ENCODE results near the gene INPP4B. TPM values are rescaled to one million over a fixed set of nuclear protein-coding genes. Genes with fewer than 3 reads are reported as not detected.

The INPP4B gene
- total RNA-seq, 2 experiments from 2014 or later: 43.7 to 44.7 TPM

DNA sequence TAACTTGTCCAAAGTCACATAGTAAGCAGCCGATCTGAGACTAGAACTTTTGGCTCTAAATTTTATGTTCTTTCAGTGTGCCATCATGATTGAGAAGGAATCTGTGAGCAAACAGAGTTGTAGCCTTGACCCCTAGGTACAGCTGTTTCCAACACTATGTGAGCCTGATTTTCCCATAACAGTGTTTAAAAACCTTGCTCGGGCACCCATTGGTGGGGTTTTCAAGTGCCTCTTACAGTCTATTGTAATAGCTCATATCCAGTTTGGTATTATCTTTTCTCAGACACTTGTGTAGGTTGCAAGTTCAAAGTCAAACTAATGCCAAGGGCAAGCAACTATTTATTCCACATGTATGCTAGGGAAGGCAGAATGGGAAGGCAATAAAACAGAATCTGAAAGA is 467.9 kb downstream of the INPP4B start:
- Mint-ChIP-seq H3K4me3 (no peak overlapping the region), H3K27ac (peak overlapping the region; percentile 60), H3K27me3 (ENCODE audit: low read depth) (no peaks in the 10 kb centered on the region), H3K36me3 (ENCODE audit: low read depth) (peaks cover 15% of the 10 kb centered on the region), H3K4me1 (ENCODE audit: low read depth) (peaks cover 29% of the 10 kb centered on the region), H3K9me3 (ENCODE audit: insufficient read depth) (no peaks in the 10 kb centered on the region)
- CTCF ChIA-PET: interaction anchor here (0.9 to 3.5 kb wide), 12 partner anchors 10 to 36 kb away, joined by 3 to 18 read pairs (median 7); no protein-coding TSS in a partner anchor
- ATAC-seq (peak; percentile 31), DNase-seq (no peak)
- POLR2A ChIA-PET: interaction anchor here (2.1 kb wide), 1 partner anchor 28 kb away, joined by 6 read pairs; no protein-coding TSS in a partner anchor

DNA sequence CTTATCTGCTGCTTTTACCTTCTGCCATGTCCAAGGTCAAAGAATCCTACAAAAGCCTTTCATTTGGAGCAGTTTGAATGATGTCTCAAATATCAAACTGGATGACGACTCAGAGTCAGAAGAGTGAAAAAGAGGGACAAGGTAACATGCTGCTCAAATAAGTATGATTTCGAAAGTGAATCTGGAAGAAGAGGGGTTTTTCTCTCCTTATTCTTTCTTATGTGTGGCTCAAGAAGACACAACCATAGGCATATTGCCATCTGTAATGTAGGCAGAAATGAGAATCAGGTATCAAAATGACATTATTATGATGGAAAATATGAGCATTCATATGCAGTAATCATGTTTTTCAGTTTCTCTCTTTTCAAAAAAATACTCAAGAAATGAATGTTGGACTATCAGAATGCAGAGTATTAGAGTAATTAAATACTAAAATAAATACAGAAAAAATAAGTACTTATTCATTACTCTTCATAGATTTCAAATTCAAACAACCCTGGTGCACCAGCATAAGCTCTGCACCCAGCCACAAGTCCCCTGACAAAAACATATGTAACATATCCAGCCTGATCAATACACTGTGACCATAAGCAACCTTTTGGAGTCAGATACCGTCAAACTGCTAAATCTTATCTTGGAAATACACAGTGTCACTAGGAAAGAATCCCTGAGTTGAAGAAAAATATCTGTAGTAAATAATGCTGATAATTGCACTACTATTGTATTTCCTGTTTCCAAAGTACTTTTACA is 468.6 kb downstream of the INPP4B start:
- peaks cover 28% of the 10 kb centered on the region for H3K4me1 Mint-ChIP-seq (ENCODE audit: low read depth)

DNA sequence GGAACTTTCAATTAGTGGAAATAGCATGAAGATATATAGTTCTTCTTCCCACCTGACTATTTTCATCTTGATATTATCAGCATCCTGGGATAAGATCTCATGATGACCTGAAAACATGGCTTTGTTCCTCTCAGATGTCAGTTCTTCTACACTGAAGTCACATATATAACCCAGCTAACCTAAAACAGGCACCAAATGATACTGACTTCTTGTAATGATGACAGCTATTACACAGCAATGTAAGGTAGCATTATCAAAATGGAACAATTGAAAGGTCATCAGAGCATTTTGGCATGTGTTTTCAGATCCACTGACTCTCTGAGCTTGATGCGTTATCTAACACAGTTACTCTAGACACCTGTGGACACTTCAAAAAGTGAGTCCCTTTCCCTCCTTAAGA is 469.9 kb downstream of the INPP4B start:
- Mint-ChIP-seq H3K27me3 (ENCODE audit: low read depth) (no peaks in the 10 kb centered on the region), H3K36me3 (ENCODE audit: low read depth) (peaks cover 25% of the 10 kb centered on the region), H3K9me3 (ENCODE audit: insufficient read depth) (no peaks in the 10 kb centered on the region), H3K4me3 (no peak overlapping the region), H3K4me1 (ENCODE audit: low read depth) (peaks cover 32% of the 10 kb centered on the region), H3K27ac (no peak overlapping the region)
- ChIA-PET CTCF (interaction anchor here (0.7 to 2.1 kb wide), 2 partner anchors 11 to 20 kb away, joined by 3 to 10 read pairs; no protein-coding TSS in a partner anchor), POLR2A (interaction anchor here (0.7 kb wide), 1 partner anchor 12 kb away, joined by 3 read pairs; no protein-coding TSS in a partner anchor)
- ATAC-seq: no peak
- DNase-seq: no peak

More for the DNA sequence above, 468.6 kb downstream of the INPP4B start:
- H3K27ac Mint-ChIP-seq: peak overlapping the region; percentile 60
- ATAC-seq (peak; percentile 50), DNase-seq (no peak)
- peaks cover 15% of the 10 kb centered on the region for H3K36me3 Mint-ChIP-seq (ENCODE audit: low read depth)
- ChIA-PET POLR2A (interaction anchor here (2.1 kb wide), 1 partner anchor 29 kb away, joined by 6 read pairs; no protein-coding TSS in a partner anchor), CTCF (interaction anchor here (0.9 to 3.5 kb wide), 9 partner anchors 11 to 34 kb away, joined by 3 to 18 read pairs (median 7); no protein-coding TSS in a partner anchor)
- peak overlapping the region; percentile 7 for H3K4me3 Mint-ChIP-seq
- no peaks in the 10 kb centered on the region for H3K9me3 Mint-ChIP-seq (ENCODE audit: insufficient read depth)
- no peaks in the 10 kb centered on the region for H3K27me3 Mint-ChIP-seq (ENCODE audit: low read depth)

DNA sequence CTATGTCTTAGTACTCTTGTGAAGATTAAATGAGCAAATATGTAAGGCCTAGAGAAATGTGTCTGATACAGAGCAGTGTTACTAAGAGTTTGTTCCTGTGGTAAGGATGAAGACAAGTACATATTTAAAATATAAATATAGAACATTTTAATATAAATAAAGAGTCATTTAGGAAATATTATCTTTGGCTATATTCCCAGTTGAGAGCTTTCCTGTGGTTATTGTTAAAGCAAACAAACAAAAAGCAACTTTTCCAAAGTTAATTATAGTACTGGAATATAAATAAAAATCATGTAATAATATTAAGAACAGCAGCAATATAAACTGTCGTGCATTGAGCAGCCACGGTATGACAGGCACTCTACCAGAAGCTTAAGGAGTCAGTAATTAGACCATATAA is 472.5 kb downstream of the INPP4B start:
- DNase-seq: no peak
- H3K36me3 Mint-ChIP-seq (ENCODE audit: low read depth): peaks cover 38% of the 10 kb centered on the region
- peaks cover 37% of the 10 kb centered on the region for H3K4me1 Mint-ChIP-seq (ENCODE audit: low read depth)
- CTCF ChIA-PET: interaction anchor here (0.7 to 1.3 kb wide), 2 partner anchors 17 to 347 kb away, joined by 3 read pairs; no protein-coding TSS in a partner anchor
- no peak overlapping the region for H3K27ac Mint-ChIP-seq
- no peak for ATAC-seq
- POLR2A ChIA-PET: no interaction called here
- H3K9me3 Mint-ChIP-seq (ENCODE audit: insufficient read depth): no peaks in the 10 kb centered on the region
- no peaks in the 10 kb centered on the region for H3K27me3 Mint-ChIP-seq (ENCODE audit: low read depth)
- no peak overlapping the region for H3K4me3 Mint-ChIP-seq

DNA sequence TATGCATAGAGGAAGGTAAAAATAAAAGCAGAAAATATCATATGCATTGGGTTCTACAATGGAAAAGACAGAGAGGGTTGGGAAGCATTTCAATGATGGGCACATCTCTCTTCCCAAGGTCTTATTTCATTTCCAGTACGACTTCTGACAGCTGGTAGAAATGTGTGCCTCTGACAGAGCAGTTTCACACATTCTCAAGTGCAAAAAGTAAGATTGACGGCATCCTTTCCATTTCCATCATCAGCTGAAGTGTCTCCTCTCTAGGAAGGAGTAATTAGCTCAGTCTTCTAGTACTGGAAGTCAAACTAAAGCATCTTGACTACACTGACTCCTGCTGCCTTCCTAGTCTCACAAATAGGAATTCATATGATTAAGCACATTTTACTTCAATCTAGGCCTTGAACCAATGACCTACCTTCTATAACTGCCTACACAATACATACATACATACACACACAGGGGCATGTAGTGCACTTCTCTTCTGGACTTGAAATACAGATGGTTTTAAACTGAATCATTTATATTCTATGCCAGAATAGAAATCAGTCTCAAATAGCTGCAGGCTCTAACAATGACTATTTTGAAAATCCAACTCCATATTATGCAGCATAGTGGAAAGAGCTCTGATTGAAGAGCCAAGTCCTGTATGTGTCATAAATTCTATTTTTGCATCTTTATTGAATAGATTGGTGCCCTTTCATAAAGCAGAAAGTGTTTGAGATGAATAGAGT is 473.4 kb downstream of the INPP4B start:
- no peak overlapping the region for H3K27ac Mint-ChIP-seq
- DNase-seq (no peak), ATAC-seq (no peak)
- peaks cover 35% of the 10 kb centered on the region for H3K4me1 Mint-ChIP-seq (ENCODE audit: low read depth)
- H3K4me3 Mint-ChIP-seq: no peak overlapping the region
- POLR2A ChIA-PET: no interaction called here
- H3K9me3 Mint-ChIP-seq (ENCODE audit: insufficient read depth): no peaks in the 10 kb centered on the region
- H3K36me3 Mint-ChIP-seq (ENCODE audit: low read depth): peaks cover 36% of the 10 kb centered on the region
- CTCF ChIA-PET: interaction anchor here (0.6 to 1.0 kb wide), 3 partner anchors 16 to 348 kb away, joined by 3 read pairs; no protein-coding TSS in a partner anchor
- no peaks in the 10 kb centered on the region for H3K27me3 Mint-ChIP-seq (ENCODE audit: low read depth)

DNA sequence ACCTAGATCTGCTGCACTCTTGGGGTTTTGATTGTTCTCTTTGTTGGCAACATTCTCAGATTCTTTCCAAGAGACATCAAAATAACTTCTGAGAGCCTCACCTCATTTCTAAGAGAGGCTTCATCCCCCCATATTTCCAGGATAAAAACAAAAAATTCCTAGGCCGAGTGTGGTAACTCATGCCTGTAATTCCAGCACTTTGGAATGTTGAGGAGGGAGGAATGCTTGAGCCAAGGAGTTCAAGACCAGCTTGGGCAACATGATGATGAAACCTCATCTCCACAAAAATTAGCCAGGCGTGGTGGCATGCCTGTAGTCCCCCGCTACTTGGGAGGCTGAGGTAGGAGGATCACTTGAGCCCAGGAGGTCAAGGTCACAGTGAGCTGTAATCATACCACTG is 477.0 kb downstream of the INPP4B start:
- Mint-ChIP-seq H3K4me3 (no peak overlapping the region), H3K27ac (no peak overlapping the region), H3K4me1 (ENCODE audit: low read depth) (peaks cover 34% of the 10 kb centered on the region), H3K27me3 (ENCODE audit: low read depth) (no peaks in the 10 kb centered on the region), H3K36me3 (ENCODE audit: low read depth) (peaks cover 36% of the 10 kb centered on the region), H3K9me3 (ENCODE audit: insufficient read depth) (no peaks in the 10 kb centered on the region)
- ChIA-PET POLR2A (interaction anchor here (1.0 to 2.0 kb wide), 2 partner anchors 14 to 36 kb away, joined by 3 to 5 read pairs; no protein-coding TSS in a partner anchor), CTCF (interaction anchor here (0.8 to 6.3 kb wide), 2 partner anchors 10 to 15 kb away, joined by 3 to 51 read pairs; no protein-coding TSS in a partner anchor)
- ATAC-seq (no peak), DNase-seq (no peak)

DNA sequence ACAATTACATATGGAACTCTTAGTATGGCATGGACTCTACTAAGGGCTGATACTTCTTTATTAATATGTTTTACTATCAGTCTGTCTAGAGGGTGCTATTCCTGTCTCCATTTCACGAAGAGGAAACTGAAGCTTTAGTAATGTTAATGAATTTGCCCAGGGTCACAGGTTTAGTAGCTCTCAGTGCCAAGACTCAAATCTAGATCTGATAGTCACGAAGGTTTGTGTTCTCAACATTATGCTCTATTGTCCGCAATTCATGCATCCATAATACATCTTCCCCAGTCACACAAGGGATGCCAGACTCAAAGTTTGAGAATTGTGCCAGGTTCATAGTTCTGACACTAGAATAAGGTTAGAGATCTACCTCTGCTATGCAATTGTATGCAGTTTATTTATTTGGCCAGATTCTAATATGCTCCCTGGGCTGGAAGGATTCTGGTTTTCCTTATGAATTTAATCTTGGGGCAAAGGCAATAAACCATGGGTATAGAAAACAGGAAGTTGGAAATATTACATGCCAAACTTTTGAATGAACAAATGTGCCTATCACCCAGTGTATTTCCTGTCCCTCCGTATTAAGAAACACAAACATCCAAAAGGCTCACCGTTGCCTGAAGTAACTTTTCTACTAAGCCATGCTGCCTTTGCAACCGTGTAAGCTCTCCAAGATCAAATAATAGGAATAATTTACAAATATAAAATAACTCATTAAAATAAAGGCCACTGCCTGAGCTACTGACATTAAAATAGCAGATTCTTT is 478.5 kb downstream of the INPP4B start:
- no peaks in the 10 kb centered on the region for H3K9me3 Mint-ChIP-seq (ENCODE audit: insufficient read depth)
- no peaks in the 10 kb centered on the region for H3K27me3 Mint-ChIP-seq (ENCODE audit: low read depth)
- peaks cover 34% of the 10 kb centered on the region for H3K4me1 Mint-ChIP-seq (ENCODE audit: low read depth)
- no peak for DNase-seq
- H3K27ac Mint-ChIP-seq: no peak overlapping the region
- POLR2A ChIA-PET: interaction anchor here (0.5 to 2.0 kb wide), 3 partner anchors 13 to 38 kb away, joined by 3 to 5 read pairs (median 4); no protein-coding TSS in a partner anchor
- no peak for ATAC-seq
- CTCF ChIA-PET: interaction anchor here (2.0 to 6.3 kb wide), 2 partner anchors 11 to 13 kb away, joined by 7 to 51 read pairs; no protein-coding TSS in a partner anchor
- no peak overlapping the region for H3K4me3 Mint-ChIP-seq
- peaks cover 47% of the 10 kb centered on the region for H3K36me3 Mint-ChIP-seq (ENCODE audit: low read depth)

DNA sequence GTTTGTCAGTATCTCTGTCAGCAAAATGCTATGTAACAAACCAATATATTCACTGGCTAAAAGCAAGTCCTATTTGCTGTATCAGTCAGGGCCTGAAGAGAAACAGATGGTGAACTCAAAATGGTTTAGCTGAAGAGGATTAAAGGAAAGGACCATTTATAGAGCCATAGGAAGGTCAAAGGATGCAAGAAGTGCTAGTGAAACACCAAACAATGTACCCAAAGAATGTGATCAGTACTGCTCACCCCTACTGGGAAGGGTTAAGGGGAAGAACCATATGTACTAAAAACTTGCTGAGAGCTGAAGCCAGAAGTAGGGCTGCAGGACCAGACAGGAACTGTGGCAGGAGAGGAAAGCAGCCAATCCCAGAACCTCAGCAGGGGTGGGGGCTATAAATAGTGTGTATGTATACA is 479.3 kb downstream of the INPP4B start:
- ChIA-PET CTCF (interaction anchor here (1.3 to 6.3 kb wide), 3 partner anchors 12 to 36 kb away, joined by 3 to 51 read pairs (median 7); no protein-coding TSS in a partner anchor), POLR2A (interaction anchor here (0.5 to 0.7 kb wide), 3 partner anchors 36 to 60 kb away, joined by 3 to 10 read pairs (median 4); no protein-coding TSS in a partner anchor)
- no peak overlapping the region for H3K4me3 Mint-ChIP-seq
- H3K9me3 Mint-ChIP-seq (ENCODE audit: insufficient read depth): peaks cover 4% of the 10 kb centered on the region
- ATAC-seq: no peak
- no peaks in the 10 kb centered on the region for H3K27me3 Mint-ChIP-seq (ENCODE audit: low read depth)
- peaks cover 49% of the 10 kb centered on the region for H3K36me3 Mint-ChIP-seq (ENCODE audit: low read depth)
- peaks cover 29% of the 10 kb centered on the region for H3K4me1 Mint-ChIP-seq (ENCODE audit: low read depth)
- no peak for DNase-seq
- H3K27ac Mint-ChIP-seq: no peak overlapping the region

DNA sequence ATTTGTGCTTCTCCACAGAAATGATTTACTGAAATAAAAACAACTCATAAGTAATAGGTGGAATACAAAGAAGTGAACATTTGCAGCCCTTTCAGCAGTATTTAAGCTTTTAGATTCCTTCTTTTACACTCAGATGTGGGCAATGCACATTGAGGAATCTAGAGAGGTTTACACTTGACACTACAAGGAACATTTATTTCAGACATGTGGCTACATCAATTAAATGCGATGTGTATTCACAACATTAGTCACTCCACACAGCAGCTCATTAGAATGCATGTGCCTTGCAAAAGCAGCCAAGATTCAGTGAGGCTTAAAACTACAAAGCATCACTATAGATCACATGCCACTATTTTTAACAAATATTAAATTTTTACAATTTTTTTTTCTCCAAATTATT is 480.7 kb downstream of the INPP4B start:
- H3K4me3 Mint-ChIP-seq: no peak overlapping the region
- DNase-seq (no peak), ATAC-seq (no peak)
- H3K27ac Mint-ChIP-seq: no peak overlapping the region
- peaks cover 39% of the 10 kb centered on the region for H3K36me3 Mint-ChIP-seq (ENCODE audit: low read depth)
- CTCF ChIA-PET: interaction anchor here (0.8 to 6.3 kb wide), 4 partner anchors 11 to 41 kb away, joined by 3 to 51 read pairs (median 3); no protein-coding TSS in a partner anchor
- H3K27me3 Mint-ChIP-seq (ENCODE audit: low read depth): no peaks in the 10 kb centered on the region
- peaks cover 5% of the 10 kb centered on the region for H3K9me3 Mint-ChIP-seq (ENCODE audit: insufficient read depth)
- POLR2A ChIA-PET: no interaction called here
- peaks cover 29% of the 10 kb centered on the region for H3K4me1 Mint-ChIP-seq (ENCODE audit: low read depth)

DNA sequence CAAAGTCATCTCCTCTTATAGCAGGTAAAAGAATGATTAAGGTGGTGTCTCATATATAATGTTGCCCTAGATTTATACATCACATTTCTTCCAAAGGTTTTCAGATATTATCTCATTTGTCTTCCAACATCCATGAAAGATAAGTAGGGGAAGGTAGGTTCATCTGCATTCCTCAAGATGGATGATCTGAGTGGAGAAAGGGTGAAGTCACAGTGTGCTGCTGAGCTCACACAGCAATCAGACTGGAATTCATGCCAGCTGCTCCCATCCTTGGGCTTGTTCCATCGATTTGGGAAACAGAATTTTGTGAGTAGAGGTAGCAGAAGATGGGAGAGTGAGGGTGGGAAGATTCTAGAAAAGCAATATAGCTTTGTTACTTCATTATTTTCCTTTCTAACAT is 482.4 kb downstream of the INPP4B start:
- peaks cover 34% of the 10 kb centered on the region for H3K36me3 Mint-ChIP-seq (ENCODE audit: low read depth)
- H3K4me3 Mint-ChIP-seq: no peak overlapping the region
- ChIA-PET CTCF (interaction anchor here (6.3 kb wide), 1 partner anchor 9 kb away, joined by 51 read pairs; no protein-coding TSS in a partner anchor), POLR2A (no interaction called here)
- H3K4me1 Mint-ChIP-seq (ENCODE audit: low read depth): peaks cover 32% of the 10 kb centered on the region
- H3K27me3 Mint-ChIP-seq (ENCODE audit: low read depth): no peaks in the 10 kb centered on the region
- ATAC-seq (no peak), DNase-seq (no peak)
- H3K9me3 Mint-ChIP-seq (ENCODE audit: insufficient read depth): peaks cover 5% of the 10 kb centered on the region
- H3K27ac Mint-ChIP-seq: no peak overlapping the region

DNA sequence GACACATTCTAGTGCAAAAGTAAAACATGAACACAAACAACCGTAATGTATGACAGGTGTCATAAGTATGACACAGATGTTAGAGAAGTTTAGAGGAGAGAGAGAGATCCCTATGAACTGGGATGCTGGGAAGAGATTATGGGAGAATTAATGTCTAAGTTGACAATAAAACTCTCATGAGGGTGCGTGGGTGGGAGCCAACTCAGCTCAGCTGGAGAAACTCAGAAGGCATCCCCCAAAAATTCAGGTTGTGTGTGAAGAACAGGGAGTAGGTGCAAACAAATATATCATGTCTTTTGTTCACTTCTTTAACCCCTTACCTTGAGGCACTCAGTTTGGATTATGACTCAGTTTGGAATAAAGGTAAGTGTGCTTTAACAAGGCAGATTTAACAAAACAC is 484.1 kb downstream of the INPP4B start:
- Mint-ChIP-seq H3K36me3 (ENCODE audit: low read depth) (peaks cover 34% of the 10 kb centered on the region), H3K27ac (no peak overlapping the region), H3K4me1 (ENCODE audit: low read depth) (peaks cover 32% of the 10 kb centered on the region), H3K27me3 (ENCODE audit: low read depth) (no peaks in the 10 kb centered on the region), H3K9me3 (ENCODE audit: insufficient read depth) (peaks cover 5% of the 10 kb centered on the region), H3K4me3 (no peak overlapping the region)
- DNase-seq: no peak
- ATAC-seq: no peak
- ChIA-PET POLR2A (no interaction called here), CTCF (no interaction called here)
